Gastrocnemius medialis (tissue), 4 donors: ENCODE data around the gene ACO1. TPM values are rescaled to one million over a fixed set of nuclear protein-coding genes. Genes with fewer than 3 reads are reported as not detected.

Source experiments
- ATAC-seq, 2 donors: fragments of 150-250 bp; one replicate each; pipeline ENCODE4 v1.9.1; 2016
- DNase-seq, 2 donors: peaks; one replicate each; pipeline ENCODE4 v3.0.0-alpha.2; 2019
- H3K27ac ChIP-seq, 4 donors: fragments of 200-600 bp; sonication (generic); 1 replicate in 1 of 4; 2 replicates in 3 of 4; pipeline ENCODE4 v1.5.1; 2016 to 2018; ENCODE audit warnings: mild to moderate bottlenecking in 2 of 4, moderate library complexity in 1 of 4
- H3K27me3 ChIP-seq, 3 donors: fragments of 200-600 bp; sonication (generic) in 2 of 3; 1 replicate in 1 of 3; 2 replicates in 2 of 3; pipeline versions ENCODE4 v1.5.1 to v1.6.0; 2016 to 2019; ENCODE audit warnings: mild to moderate bottlenecking in 1 of 3, moderate library complexity in 1 of 3
- H3K36me3 ChIP-seq, 2 donors: fragments of 200-600 bp; sonication (generic) in 1 of 2; one replicate each; pipeline ENCODE4 v1.5.1; 2017 to 2018
- H3K4me1 ChIP-seq, 2 donors: fragments of 200-600 bp; sonication (generic) in 1 of 2; one replicate each; pipeline ENCODE4 v1.5.1; 2016 to 2017; ENCODE audit warnings: mild to moderate bottlenecking in 2 of 2
- H3K4me3 ChIP-seq, 4 donors: fragments of 200-600 bp; sonication (generic) in 3 of 4; 1 replicate in 1 of 4; 2 replicates in 3 of 4; pipeline ENCODE4 v1.5.1; 2016 to 2019; ENCODE audit warnings: mild to moderate bottlenecking in 2 of 4
- H3K9me3 ChIP-seq, 3 donors: fragments of 200-600 bp; sonication (generic) in 2 of 3; 1 replicate in 1 of 3; 2 replicates in 2 of 3; pipeline ENCODE4 v1.5.1; 2016 to 2019
- POLR2A ChIP-seq, 2 donors: fragments of 450-650 bp; IDR thresholded peaks; one replicate each; pipeline ENCODE4 v1.6.1; 2017; ENCODE audit warnings: antibody characterized with exemption in 2 of 2, mild to moderate bottlenecking in 2 of 2, moderate library complexity in 2 of 2
- in situ Hi-C, 4 donors: fragments of 200-750 bp; cut with MboI; loops; one replicate each; pipeline versions ENCODE4 v1.15.0 to v1.8.0; 2017; ENCODE audit warnings: low sequenced_read_pairs in 4 of 4
- intact Hi-C: fragments of 100-400 bp; cut with DNase I; formaldehyde crosslinking; loops from one replicate; pipeline ENCODE4 v1.15.1; 2023; ENCODE audit warnings: low total_unique reads
- total RNA-seq, 4 donors: library from RNA; depleted of rRNA; stranded (reverse); fragments of >200 nt; gene quantifications; one replicate each; pipeline versions ENCODE4 v1.1.0 to v1.2.3, GENCODE V29; 2016
- TF ChIP-seq, protein P1 (sequence below), 5 experiments: fragments of 450-650 bp in 3 of 5; fragments of 200-600 bp in 2 of 5; sonication (generic) in 2 of 5; IDR thresholded peaks in 4 of 5; conservative IDR thresholded peaks in 1 of 5; 1 replicate in 4 of 5; 2 replicates in 1 of 5; pipeline ENCODE4 v1.5.1; 2016 to 2019; ENCODE audit warnings: antibody characterized with exemption in 5 of 5, mild to moderate bottlenecking in 3 of 5, moderate library complexity in 3 of 5

The ACO1 gene
- total RNA-seq, 4 donors from 2014 or later: 28.3 to 35.0 (median 30.3) TPM

DNA sequence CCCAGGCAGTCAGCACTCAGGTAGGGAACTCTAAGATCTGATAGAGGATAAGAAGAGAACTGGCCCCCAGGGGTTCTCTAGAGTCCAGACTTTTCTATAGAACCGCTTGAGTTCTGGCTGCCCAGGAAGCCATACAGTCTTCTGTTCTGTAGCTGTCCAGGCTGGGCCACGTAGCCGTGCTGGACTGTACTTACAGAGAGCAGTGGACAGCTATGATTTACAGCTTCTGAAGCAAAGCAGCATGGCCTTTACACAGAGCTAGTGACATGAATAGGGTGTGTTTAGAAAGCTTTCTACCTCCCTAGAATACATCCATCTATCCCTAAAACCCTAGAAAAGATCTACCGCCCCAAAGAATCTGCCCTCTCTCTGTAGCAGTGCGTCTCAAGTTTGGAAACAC, 57.2 kb downstream of the ACO1 start:
- no peaks in the 10 kb centered on the region for H3K4me1 ChIP-seq
- H3K27me3 ChIP-seq: no peaks in the 10 kb centered on the region
- no peak for ATAC-seq
- H3K4me3 ChIP-seq: no peak overlapping the region
- TF ChIP-seq, protein P1, sequence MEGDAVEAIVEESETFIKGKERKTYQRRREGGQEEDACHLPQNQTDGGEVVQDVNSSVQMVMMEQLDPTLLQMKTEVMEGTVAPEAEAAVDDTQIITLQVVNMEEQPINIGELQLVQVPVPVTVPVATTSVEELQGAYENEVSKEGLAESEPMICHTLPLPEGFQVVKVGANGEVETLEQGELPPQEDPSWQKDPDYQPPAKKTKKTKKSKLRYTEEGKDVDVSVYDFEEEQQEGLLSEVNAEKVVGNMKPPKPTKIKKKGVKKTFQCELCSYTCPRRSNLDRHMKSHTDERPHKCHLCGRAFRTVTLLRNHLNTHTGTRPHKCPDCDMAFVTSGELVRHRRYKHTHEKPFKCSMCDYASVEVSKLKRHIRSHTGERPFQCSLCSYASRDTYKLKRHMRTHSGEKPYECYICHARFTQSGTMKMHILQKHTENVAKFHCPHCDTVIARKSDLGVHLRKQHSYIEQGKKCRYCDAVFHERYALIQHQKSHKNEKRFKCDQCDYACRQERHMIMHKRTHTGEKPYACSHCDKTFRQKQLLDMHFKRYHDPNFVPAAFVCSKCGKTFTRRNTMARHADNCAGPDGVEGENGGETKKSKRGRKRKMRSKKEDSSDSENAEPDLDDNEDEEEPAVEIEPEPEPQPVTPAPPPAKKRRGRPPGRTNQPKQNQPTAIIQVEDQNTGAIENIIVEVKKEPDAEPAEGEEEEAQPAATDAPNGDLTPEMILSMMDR (IDR thresholded peaks at IDR 0.05 in 4 of 5, conservative IDR thresholded peaks at IDR 0.05 in 1 of 5): no peak
- DNase-seq: no peak
- in situ Hi-C loops (no loop called here), intact Hi-C loops (no loop called here)
- H3K27ac ChIP-seq: no peak overlapping the region
- H3K36me3 ChIP-seq: peaks cover 0 to 51% of the 10 kb centered on the region in 2 donors
- H3K9me3 ChIP-seq: no peaks in the 10 kb centered on the region

GRCh38 chr9:32442433-32442832, 58.0 kb downstream of the ACO1 start:
- Histone ChIP-seq H3K36me3 (peaks cover 0 to 48% of the 10 kb centered on the region in 2 donors), H3K27ac (no peak overlapping the region), H3K27me3 (no peaks in the 10 kb centered on the region), H3K4me3 (no peak overlapping the region), H3K4me1 (no peaks in the 10 kb centered on the region), H3K9me3 (no peaks in the 10 kb centered on the region)
- in situ Hi-C loops (no loop called here), intact Hi-C loops (no loop called here)
- no peak for ATAC-seq
- TF ChIP-seq, protein P1 (IDR thresholded peaks at IDR 0.05 in 4 of 5, conservative IDR thresholded peaks at IDR 0.05 in 1 of 5): no peak
- no peak for TF ChIP-seq POLR2A (IDR thresholded peaks at IDR 0.05)
- DNase-seq: no peak

DNA sequence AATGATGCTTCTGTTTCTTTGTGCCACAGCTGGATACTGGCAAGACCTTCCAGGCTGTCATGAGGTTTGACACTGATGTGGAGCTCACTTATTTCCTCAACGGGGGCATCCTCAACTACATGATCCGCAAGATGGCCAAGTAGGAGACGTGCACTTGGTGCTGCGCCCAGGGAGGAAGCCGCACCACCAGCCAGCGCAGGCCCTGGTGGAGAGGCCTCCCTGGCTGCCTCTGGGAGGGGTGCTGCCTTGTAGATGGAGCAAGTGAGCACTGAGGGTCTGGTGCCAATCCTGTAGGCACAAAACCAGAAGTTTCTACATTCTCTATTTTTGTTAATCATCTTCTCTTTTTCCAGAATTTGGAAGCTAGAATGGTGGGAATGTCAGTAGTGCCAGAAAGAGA, 65.5 kb downstream of the ACO1 start:
- Histone ChIP-seq H3K27me3 (no peaks in the 10 kb centered on the region), H3K27ac (no peak overlapping the region), H3K36me3 (peaks cover 0 to 60% of the 10 kb centered on the region in 2 donors), H3K4me1 (no peaks in the 10 kb centered on the region), H3K4me3 (no peak overlapping the region), H3K9me3 (no peaks in the 10 kb centered on the region)
- intact Hi-C loops: loop anchor here (5.0 kb wide), 1 partner anchor 42 kb away; no protein-coding TSS in a partner anchor
- DNase-seq (no peak), ATAC-seq (no peak)
- in situ Hi-C loops: no loop called here
- TF ChIP-seq, protein P1 (IDR thresholded peaks at IDR 0.05 in 4 of 5, conservative IDR thresholded peaks at IDR 0.05 in 1 of 5): no peak
- no peak for TF ChIP-seq POLR2A (IDR thresholded peaks at IDR 0.05)

DNA sequence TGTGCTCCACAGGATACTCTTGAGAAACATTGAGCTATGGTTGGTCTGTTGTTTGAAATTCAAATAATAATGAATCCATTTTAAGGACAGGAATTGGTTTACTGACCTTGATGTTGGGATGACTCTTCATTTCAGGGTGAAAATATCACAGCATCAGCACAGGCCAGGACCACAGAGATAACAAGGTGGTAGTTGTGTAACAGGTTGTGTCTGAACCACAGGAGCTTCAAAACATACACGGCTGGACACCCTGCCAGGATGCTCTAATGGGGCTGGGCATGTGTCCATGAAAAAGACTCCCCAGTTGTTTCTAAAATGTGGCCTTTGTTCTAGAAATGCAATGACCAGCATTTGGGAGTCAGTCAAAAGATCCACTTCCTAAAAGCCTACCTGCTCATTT, 69.8 kb downstream of the ACO1 start:
- H3K27ac ChIP-seq: no peak overlapping the region
- in situ Hi-C loops: no loop called here
- H3K4me1 ChIP-seq: no peaks in the 10 kb centered on the region
- ATAC-seq (no peak), DNase-seq (no peak)
- H3K27me3 ChIP-seq: no peaks in the 10 kb centered on the region
- H3K9me3 ChIP-seq: no peaks in the 10 kb centered on the region
- TF ChIP-seq, protein P1 (IDR thresholded peaks at IDR 0.05 in 4 of 5, conservative IDR thresholded peaks at IDR 0.05 in 1 of 5): no peak
- no peak for TF ChIP-seq POLR2A (IDR thresholded peaks at IDR 0.05)
- H3K4me3 ChIP-seq: no peak overlapping the region
- intact Hi-C loops: loop anchor here (5.0 kb wide), 1 partner anchor 38 kb away; no protein-coding TSS in a partner anchor
- H3K36me3 ChIP-seq: peaks cover 0 to 68% of the 10 kb centered on the region in 2 donors

DNA sequence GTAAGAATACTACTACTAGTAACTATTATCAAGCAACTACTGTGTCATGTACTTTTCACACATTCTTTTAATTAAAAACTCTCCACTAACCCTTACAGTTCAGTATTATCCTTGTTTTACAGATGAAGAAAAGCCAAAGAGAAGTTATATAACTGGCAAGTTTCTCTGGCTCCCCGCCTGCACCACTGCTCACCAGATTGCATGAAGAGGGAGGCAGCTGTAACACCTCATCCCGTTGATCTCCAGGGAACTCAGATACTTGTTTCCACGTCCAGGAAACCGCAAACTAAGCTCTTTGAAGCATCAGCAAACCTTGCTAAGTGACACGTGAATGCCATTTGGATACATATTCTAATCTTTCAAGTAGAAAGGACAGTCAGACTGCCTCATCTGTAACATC, 71.3 kb downstream of the ACO1 start:
- Histone ChIP-seq H3K36me3 (peaks cover 0 to 56% of the 10 kb centered on the region in 2 donors), H3K27me3 (no peaks in the 10 kb centered on the region), H3K27ac (no peak overlapping the region), H3K4me3 (no peak overlapping the region), H3K4me1 (no peaks in the 10 kb centered on the region), H3K9me3 (no peaks in the 10 kb centered on the region)
- TF ChIP-seq, protein P1 (IDR thresholded peaks at IDR 0.05 in 4 of 5, conservative IDR thresholded peaks at IDR 0.05 in 1 of 5): no peak
- TF ChIP-seq POLR2A (IDR thresholded peaks at IDR 0.05): no peak
- DNase-seq: no peak
- intact Hi-C loops: no loop called here
- in situ Hi-C loops: no loop called here
- no peak for ATAC-seq
